HepG2 (cell line): Measurements from ENCODE around the gene ABCA4. TPM values are rescaled to one million over a fixed set of nuclear protein-coding genes. Genes with fewer than 3 reads are reported as not detected.

ENCODE experiments used
- CC2D1A ChIP-seq: sonication (generic); formaldehyde crosslinking; IDR thresholded peaks from 2 replicates; pipeline ENCODE4 v1.8.1; 2023; ENCODE audit warnings: mild to moderate bottlenecking, missing genetic modification reagents
- ETV6 ChIP-seq: sonication (generic); formaldehyde crosslinking; conservative IDR thresholded peaks from 2 replicates; pipeline ENCODE4 v1.4.0; 2020; ENCODE audit warnings: missing genetic modification reagents
- JARID2 ChIP-seq: sonication (generic); formaldehyde crosslinking; IDR thresholded peaks from 2 replicates; pipeline ENCODE4 v1.8.1; 2023; ENCODE audit warnings: missing genetic modification reagents, inconsistent platforms; ENCODE audit not compliant: insufficient replicate concordance
- MTF1 ChIP-seq: sonication (generic); formaldehyde crosslinking; IDR thresholded peaks from 2 replicates; pipeline ENCODE4 v1.5.0; 2020; ENCODE audit warnings: missing genetic modification reagents
- NFIB ChIP-seq: sonication (generic); formaldehyde crosslinking; IDR thresholded peaks from 2 replicates; pipeline ENCODE4 v1.9.0; 2021; ENCODE audit warnings: missing genetic modification reagents, mild to moderate bottlenecking, borderline replicate concordance
- NFKBIZ ChIP-seq: IDR thresholded peaks from 2 replicates; pipeline ENCODE4 v1.6.1; 2018; ENCODE audit warnings: missing genetic modification reagents, missing compliant biosample characterization
- PTBP1 ChIP-seq: fragments of 200-400 bp; formaldehyde crosslinking; IDR thresholded peaks from 2 replicates; pipeline ENCODE4 v1.6.1; 2018; ENCODE audit warnings: low read length, low read depth; ENCODE audit not compliant: poor library complexity, severe bottlenecking
- ZNF136 ChIP-seq: sonication (generic); formaldehyde crosslinking; IDR thresholded peaks from 2 replicates; pipeline ENCODE4 v1.8.1; 2022; ENCODE audit warnings: low read depth, mild to moderate bottlenecking, moderate library complexity, missing genetic modification reagents
- ZNF510 ChIP-seq: sonication (generic); formaldehyde crosslinking; IDR thresholded peaks from 2 replicates; pipeline ENCODE4 v1.4.0; 2020; ENCODE audit warnings: low read depth, mild to moderate bottlenecking, missing genetic modification reagents
- ZNF773 ChIP-seq: sonication (generic); formaldehyde crosslinking; IDR thresholded peaks from 2 replicates; pipeline ENCODE4 v1.4.0; 2020; ENCODE audit warnings: missing genetic modification reagents, borderline replicate concordance
- polyA plus RNA-seq, 8 experiments: library from polyadenylated mRNA; depleted of rRNA in 3 of 8; stranded (reverse) in 7 of 8; unstranded in 1 of 8; fragments of >200 nt; fragmentation: Illumina TruSeq in 4 of 8; extraction: Trizol in 4 of 8; gene quantifications; 2 replicates each; pipeline versions ENCODE4 v1.2.1 to v1.2.3, GENCODE V29; 2011 to 2016; ENCODE audit warnings: low read depth in 4 of 8, missing spikeins in 1 of 8, mixed read lengths in 1 of 8; ENCODE audit not compliant: insufficient read depth in 1 of 8
- total RNA-seq, 5 experiments: library from RNA; depleted of rRNA; stranded (reverse); fragments of >200 nt; fragmentation: Illumina TruSeq; extraction: Trizol; gene quantifications; 2 replicates each; pipeline ENCODE4 v1.2.3, GENCODE V29; 2016; ENCODE audit warnings: low read depth in 1 of 5
- TF ChIP-seq, protein P1 (sequence below): sonication (generic); formaldehyde crosslinking; IDR thresholded peaks from 2 replicates; pipeline ENCODE4 v1.5.0; 2020; ENCODE audit warnings: missing genetic modification reagents
- TF ChIP-seq, protein P2 (sequence below): sonication (generic); formaldehyde crosslinking; IDR thresholded peaks from 2 replicates; pipeline ENCODE4 v1.4.0; 2020; ENCODE audit warnings: missing genetic modification reagents
- TF ChIP-seq, protein P3 (sequence below): sonication (generic); formaldehyde crosslinking; IDR thresholded peaks from 2 replicates; pipeline ENCODE4 v1.4.0; 2020; ENCODE audit warnings: mild to moderate bottlenecking, missing genetic modification reagents
- TF ChIP-seq, protein P4 (sequence below): sonication (generic); formaldehyde crosslinking; conservative IDR thresholded peaks from 2 replicates; pipeline ENCODE4 v1.4.0; 2020; ENCODE audit warnings: missing genetic modification reagents

ABCA4 gene
- total and polyA plus RNA-seq, 2 of the 13 experiments (the other 11 are each of a cell fraction or from before 2014, with no cell fraction given) = 0.24 to 0.67 TPM

DNA sequence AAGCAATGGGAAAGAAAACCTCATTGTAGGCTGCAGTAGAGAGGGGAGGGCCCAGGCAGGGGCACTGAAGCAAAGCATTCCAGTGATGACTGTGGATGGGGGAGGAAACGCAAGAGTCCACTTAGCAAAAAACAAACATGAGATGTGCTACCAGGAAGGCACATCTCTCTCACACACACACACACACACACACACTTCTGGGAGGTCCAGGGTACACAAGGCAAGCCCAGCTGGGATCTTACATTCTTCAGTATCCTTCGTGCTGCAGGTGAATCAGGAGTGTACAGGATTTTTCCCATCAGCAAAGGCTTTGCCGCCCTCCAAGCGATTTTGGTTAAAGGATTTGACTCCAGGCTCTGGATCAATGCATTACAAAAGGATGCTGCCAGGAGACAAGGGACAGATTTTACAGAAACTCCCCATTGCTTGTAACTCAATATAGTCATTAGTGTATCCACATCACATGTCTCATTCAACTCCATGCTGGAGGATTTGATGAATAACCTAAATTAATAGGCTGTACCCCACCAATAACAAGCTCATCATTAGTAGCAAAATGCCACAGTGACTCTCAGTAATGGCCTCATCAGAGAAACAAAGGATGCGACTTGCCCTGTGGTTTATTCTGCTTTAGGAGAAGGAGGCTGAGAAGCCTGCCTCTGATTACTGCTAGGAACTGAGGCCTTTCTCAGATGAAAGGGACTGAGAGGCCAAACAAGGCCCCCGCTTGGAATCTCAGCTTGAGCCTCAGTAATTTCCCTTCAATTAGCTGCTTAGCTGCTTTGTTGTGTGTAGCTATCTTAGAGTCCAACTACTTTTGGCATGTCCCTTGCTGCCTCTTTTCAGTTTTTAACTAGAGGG, 41.6 kb downstream of the ABCA4 start (continued):
- no peak for TF ChIP-seq NFKBIZ
- TF ChIP-seq, protein P1, sequence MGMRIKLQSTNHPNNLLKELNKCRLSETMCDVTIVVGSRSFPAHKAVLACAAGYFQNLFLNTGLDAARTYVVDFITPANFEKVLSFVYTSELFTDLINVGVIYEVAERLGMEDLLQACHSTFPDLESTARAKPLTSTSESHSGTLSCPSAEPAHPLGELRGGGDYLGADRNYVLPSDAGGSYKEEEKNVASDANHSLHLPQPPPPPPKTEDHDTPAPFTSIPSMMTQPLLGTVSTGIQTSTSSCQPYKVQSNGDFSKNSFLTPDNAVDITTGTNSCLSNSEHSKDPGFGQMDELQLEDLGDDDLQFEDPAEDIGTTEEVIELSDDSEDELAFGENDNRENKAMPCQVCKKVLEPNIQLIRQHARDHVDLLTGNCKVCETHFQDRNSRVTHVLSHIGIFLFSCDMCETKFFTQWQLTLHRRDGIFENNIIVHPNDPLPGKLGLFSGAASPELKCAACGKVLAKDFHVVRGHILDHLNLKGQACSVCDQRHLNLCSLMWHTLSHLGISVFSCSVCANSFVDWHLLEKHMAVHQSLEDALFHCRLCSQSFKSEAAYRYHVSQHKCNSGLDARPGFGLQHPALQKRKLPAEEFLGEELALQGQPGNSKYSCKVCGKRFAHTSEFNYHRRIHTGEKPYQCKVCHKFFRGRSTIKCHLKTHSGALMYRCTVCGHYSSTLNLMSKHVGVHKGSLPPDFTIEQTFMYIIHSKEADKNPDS (CRISPR knock-in tag) = no peak
- no peak for TF ChIP-seq CC2D1A (CRISPR knock-in tag)
- no peak for TF ChIP-seq NFIB (CRISPR knock-in tag)
- no peak for TF ChIP-seq ZNF510 (CRISPR knock-in tag)
- TF ChIP-seq, protein P2, sequence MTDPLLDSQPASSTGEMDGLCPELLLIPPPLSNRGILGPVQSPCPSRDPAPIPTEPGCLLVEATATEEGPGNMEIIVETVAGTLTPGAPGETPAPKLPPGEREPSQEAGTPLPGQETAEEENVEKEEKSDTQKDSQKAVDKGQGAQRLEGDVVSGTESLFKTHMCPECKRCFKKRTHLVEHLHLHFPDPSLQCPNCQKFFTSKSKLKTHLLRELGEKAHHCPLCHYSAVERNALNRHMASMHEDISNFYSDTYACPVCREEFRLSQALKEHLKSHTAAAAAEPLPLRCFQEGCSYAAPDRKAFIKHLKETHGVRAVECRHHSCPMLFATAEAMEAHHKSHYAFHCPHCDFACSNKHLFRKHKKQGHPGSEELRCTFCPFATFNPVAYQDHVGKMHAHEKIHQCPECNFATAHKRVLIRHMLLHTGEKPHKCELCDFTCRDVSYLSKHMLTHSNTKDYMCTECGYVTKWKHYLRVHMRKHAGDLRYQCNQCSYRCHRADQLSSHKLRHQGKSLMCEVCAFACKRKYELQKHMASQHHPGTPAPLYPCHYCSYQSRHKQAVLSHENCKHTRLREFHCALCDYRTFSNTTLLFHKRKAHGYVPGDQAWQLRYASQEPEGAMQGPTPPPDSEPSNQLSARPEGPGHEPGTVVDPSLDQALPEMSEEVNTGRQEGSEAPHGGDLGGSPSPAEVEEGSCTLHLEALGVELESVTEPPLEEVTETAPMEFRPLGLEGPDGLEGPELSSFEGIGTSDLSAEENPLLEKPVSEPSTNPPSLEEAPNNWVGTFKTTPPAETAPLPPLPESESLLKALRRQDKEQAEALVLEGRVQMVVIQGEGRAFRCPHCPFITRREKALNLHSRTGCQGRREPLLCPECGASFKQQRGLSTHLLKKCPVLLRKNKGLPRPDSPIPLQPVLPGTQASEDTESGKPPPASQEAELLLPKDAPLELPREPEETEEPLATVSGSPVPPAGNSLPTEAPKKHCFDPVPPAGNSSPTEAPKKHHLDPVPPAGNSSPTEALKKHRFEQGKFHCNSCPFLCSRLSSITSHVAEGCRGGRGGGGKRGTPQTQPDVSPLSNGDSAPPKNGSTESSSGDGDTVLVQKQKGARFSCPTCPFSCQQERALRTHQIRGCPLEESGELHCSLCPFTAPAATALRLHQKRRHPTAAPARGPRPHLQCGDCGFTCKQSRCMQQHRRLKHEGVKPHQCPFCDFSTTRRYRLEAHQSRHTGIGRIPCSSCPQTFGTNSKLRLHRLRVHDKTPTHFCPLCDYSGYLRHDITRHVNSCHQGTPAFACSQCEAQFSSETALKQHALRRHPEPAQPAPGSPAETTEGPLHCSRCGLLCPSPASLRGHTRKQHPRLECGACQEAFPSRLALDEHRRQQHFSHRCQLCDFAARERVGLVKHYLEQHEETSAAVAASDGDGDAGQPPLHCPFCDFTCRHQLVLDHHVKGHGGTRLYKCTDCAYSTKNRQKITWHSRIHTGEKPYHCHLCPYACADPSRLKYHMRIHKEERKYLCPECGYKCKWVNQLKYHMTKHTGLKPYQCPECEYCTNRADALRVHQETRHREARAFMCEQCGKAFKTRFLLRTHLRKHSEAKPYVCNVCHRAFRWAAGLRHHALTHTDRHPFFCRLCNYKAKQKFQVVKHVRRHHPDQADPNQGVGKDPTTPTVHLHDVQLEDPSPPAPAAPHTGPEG (CRISPR knock-in tag) = no peak
- TF ChIP-seq PTBP1 = no peak
- TF ChIP-seq ZNF773 (CRISPR knock-in tag) = no peak
- no peak for TF ChIP-seq ZNF136 (CRISPR knock-in tag)
- TF ChIP-seq, protein P3, sequence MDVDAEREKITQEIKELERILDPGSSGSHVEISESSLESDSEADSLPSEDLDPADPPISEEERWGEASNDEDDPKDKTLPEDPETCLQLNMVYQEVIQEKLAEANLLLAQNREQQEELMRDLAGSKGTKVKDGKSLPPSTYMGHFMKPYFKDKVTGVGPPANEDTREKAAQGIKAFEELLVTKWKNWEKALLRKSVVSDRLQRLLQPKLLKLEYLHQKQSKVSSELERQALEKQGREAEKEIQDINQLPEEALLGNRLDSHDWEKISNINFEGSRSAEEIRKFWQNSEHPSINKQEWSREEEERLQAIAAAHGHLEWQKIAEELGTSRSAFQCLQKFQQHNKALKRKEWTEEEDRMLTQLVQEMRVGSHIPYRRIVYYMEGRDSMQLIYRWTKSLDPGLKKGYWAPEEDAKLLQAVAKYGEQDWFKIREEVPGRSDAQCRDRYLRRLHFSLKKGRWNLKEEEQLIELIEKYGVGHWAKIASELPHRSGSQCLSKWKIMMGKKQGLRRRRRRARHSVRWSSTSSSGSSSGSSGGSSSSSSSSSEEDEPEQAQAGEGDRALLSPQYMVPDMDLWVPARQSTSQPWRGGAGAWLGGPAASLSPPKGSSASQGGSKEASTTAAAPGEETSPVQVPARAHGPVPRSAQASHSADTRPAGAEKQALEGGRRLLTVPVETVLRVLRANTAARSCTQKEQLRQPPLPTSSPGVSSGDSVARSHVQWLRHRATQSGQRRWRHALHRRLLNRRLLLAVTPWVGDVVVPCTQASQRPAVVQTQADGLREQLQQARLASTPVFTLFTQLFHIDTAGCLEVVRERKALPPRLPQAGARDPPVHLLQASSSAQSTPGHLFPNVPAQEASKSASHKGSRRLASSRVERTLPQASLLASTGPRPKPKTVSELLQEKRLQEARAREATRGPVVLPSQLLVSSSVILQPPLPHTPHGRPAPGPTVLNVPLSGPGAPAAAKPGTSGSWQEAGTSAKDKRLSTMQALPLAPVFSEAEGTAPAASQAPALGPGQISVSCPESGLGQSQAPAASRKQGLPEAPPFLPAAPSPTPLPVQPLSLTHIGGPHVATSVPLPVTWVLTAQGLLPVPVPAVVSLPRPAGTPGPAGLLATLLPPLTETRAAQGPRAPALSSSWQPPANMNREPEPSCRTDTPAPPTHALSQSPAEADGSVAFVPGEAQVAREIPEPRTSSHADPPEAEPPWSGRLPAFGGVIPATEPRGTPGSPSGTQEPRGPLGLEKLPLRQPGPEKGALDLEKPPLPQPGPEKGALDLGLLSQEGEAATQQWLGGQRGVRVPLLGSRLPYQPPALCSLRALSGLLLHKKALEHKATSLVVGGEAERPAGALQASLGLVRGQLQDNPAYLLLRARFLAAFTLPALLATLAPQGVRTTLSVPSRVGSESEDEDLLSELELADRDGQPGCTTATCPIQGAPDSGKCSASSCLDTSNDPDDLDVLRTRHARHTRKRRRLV (CRISPR knock-in tag) = no peak
- TF ChIP-seq JARID2 (CRISPR knock-in tag) = no peak
- TF ChIP-seq, protein P4, sequence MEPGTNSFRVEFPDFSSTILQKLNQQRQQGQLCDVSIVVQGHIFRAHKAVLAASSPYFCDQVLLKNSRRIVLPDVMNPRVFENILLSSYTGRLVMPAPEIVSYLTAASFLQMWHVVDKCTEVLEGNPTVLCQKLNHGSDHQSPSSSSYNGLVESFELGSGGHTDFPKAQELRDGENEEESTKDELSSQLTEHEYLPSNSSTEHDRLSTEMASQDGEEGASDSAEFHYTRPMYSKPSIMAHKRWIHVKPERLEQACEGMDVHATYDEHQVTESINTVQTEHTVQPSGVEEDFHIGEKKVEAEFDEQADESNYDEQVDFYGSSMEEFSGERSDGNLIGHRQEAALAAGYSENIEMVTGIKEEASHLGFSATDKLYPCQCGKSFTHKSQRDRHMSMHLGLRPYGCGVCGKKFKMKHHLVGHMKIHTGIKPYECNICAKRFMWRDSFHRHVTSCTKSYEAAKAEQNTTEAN (CRISPR knock-in tag) = 0 out of 2 replicates have a peak, but pooled peaks have one; percentile 31
- TF ChIP-seq MTF1 = no peak
- no peak for TF ChIP-seq ETV6 (CRISPR knock-in tag)
